SH-SY5Y (cell line): ENCODE measurements around the gene HBM.

Source experiments
- GATA2 ChIP-seq: IDR thresholded peaks from 2 replicates; pipeline ENCODE4 v1.6.1; 2011; ENCODE audit warnings: mild to moderate bottlenecking, low read depth, low read length
- GATA3 ChIP-seq: IDR thresholded peaks from 2 replicates; pipeline ENCODE4 v1.6.1; 2011; ENCODE audit warnings: low read depth, mild to moderate bottlenecking, low read length, moderate library complexity

GRCh38 chr16:188674-189073 is 22.9 kb downstream of the HBM start:
- TF ChIP-seq GATA2 = no peak
- TF ChIP-seq GATA3 = no peak
